ENCODE measurements around the gene STEAP1.

GRCh38 chr7:90209776-90210175 is 55.5 kb downstream of the STEAP1 start:
- TF ChIP-seq EZH2 (IDR thresholded peaks at IDR 0.05; ENCODE audit: borderline replicate concordance, low read depth, low read length, poor library complexity, severe bottlenecking): no peak
- TF ChIP-seq, protein P1, sequence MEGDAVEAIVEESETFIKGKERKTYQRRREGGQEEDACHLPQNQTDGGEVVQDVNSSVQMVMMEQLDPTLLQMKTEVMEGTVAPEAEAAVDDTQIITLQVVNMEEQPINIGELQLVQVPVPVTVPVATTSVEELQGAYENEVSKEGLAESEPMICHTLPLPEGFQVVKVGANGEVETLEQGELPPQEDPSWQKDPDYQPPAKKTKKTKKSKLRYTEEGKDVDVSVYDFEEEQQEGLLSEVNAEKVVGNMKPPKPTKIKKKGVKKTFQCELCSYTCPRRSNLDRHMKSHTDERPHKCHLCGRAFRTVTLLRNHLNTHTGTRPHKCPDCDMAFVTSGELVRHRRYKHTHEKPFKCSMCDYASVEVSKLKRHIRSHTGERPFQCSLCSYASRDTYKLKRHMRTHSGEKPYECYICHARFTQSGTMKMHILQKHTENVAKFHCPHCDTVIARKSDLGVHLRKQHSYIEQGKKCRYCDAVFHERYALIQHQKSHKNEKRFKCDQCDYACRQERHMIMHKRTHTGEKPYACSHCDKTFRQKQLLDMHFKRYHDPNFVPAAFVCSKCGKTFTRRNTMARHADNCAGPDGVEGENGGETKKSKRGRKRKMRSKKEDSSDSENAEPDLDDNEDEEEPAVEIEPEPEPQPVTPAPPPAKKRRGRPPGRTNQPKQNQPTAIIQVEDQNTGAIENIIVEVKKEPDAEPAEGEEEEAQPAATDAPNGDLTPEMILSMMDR (conservative IDR thresholded peaks at IDR 0.05; ENCODE audit: low read depth, low read length): no peak
